DND-41 (cell line): ENCODE data around the gene REEP2.

Experiments
- ATAC-seq: fragments of 200-7000 bp; cut with Tn5 transposase; 3 replicates; pipeline ENCODE4 v1.9.1; 2021; ENCODE audit warnings: low read depth; ENCODE audit not compliant: insufficient read depth
- DNase-seq: peaks from one replicate; pipeline ENCODE4 v3.0.0-alpha.2; 2020
- H2AFZ ChIP-seq: 2 replicates; pipeline ENCODE4 v1.6.0; 2012; ENCODE audit warnings: low read depth, low read length
- H3K27ac ChIP-seq: 2 replicates; pipeline ENCODE4 v1.5.1; 2012; ENCODE audit warnings: low read length, inconsistent platforms
- H3K27me3 ChIP-seq: fragments of 200-600 bp; sonication (generic); 2 replicates; pipeline ENCODE4 v1.6.0; 2012; ENCODE audit warnings: low read length, mild to moderate bottlenecking, inconsistent platforms; ENCODE audit not compliant: insufficient read depth, poor library complexity
- H3K36me3 ChIP-seq: 2 replicates; pipeline ENCODE4 v1.5.1; 2012; ENCODE audit warnings: low read length, inconsistent platforms; ENCODE audit not compliant: insufficient read depth
- H3K4me1 ChIP-seq: 2 replicates; pipeline ENCODE4 v1.5.1; 2012; ENCODE audit warnings: mild to moderate bottlenecking, low read length; ENCODE audit not compliant: insufficient read depth
- H3K4me2 ChIP-seq: 2 replicates; pipeline ENCODE4 v1.6.0; 2012; ENCODE audit warnings: mild to moderate bottlenecking, moderate library complexity, low read length, inconsistent platforms; ENCODE audit not compliant: insufficient read depth
- H3K4me3 ChIP-seq, 2 experiments: fragments of 200-600 bp in 1 of 2; shearing (Covaris generic) in 1 of 2; 2 replicates each; pipeline ENCODE4 v1.5.1; 2012 to 2016; ENCODE audit warnings: inconsistent platforms in 2 of 2, low read length in 2 of 2, mild to moderate bottlenecking in 2 of 2, low read depth in 1 of 2, moderate library complexity in 1 of 2
- H3K79me2 ChIP-seq: 2 replicates; pipeline ENCODE4 v1.6.0; 2012; ENCODE audit warnings: low read length, inconsistent platforms; ENCODE audit not compliant: insufficient read depth
- H3K9ac ChIP-seq: 2 replicates; pipeline ENCODE4 v1.6.0; 2012; ENCODE audit warnings: low read depth, mild to moderate bottlenecking, inconsistent platforms, low read length, moderate library complexity
- H3K9me3 ChIP-seq: 2 replicates; pipeline ENCODE4 v1.5.1; 2012; ENCODE audit warnings: low read length, moderate library complexity, mild to moderate bottlenecking, inconsistent platforms; ENCODE audit not compliant: insufficient read depth, severe bottlenecking
- H4K20me1 ChIP-seq: 2 replicates; pipeline ENCODE4 v1.6.0; 2012; ENCODE audit warnings: low read length; ENCODE audit not compliant: insufficient read depth
- CTCF ChIP-seq: IDR thresholded peaks from 2 replicates; pipeline ENCODE4 v1.5.1; 2012; ENCODE audit warnings: borderline replicate concordance, low read length, moderate library complexity, mild to moderate bottlenecking; ENCODE audit not compliant: poor library complexity, severe bottlenecking; ENCODE audit errors: extremely low read depth
- EZH2 ChIP-seq: IDR thresholded peaks from 3 replicates; pipeline ENCODE4 v1.6.1; 2012; ENCODE audit warnings: borderline replicate concordance, low read depth, mild to moderate bottlenecking, moderate library complexity, low read length, inconsistent platforms; ENCODE audit not compliant: severe bottlenecking

REEP2 gene

GRCh38 chr5:138495351-138495750, 56.5 kb downstream of the REEP2 start:
- no peak for DNase-seq

More at GRCh38 chr5:138495351-138495750, 56.5 kb downstream of the REEP2 start:
- peaks cover 27% of the 10 kb centered on the region for H3K4me1 ChIP-seq
- H3K4me2 ChIP-seq = no peak overlapping the region
- H3K36me3 ChIP-seq = no peaks in the 10 kb centered on the region
- no peaks in the 10 kb centered on the region for H4K20me1 ChIP-seq
- H2AFZ ChIP-seq = no peak overlapping the region
- TF ChIP-seq EZH2 (no peak), CTCF (no peak)
- H3K27ac ChIP-seq = no peak overlapping the region
- peaks cover 14% of the 10 kb centered on the region for H3K27me3 ChIP-seq
- no peak overlapping the region for H3K9ac ChIP-seq
- no peak for ATAC-seq
- H3K79me2 ChIP-seq = no peaks in the 10 kb centered on the region
- H3K4me3 ChIP-seq = no peak overlapping the region
- no peaks in the 10 kb centered on the region for H3K9me3 ChIP-seq
